ENCODE measurements around the gene IL3RA.

IL3RA gene

GRCh38 chrX:1407035-1407434 lies 70.5 kb downstream of the IL3RA start:
- H3K27me3 ChIP-seq (ENCODE audit: low read length): no peaks in the 10 kb centered on the region
- TF ChIP-seq CTCF (IDR thresholded peaks at IDR 0.05; ENCODE audit: insufficient read depth, low read length, poor library complexity, severe bottlenecking) (no peak), EZH2phosphoT487 (conservative IDR thresholded peaks at IDR 0.05; ENCODE audit: low read length) (no peak)
- H3K36me3 ChIP-seq (ENCODE audit: low read length): no peaks in the 10 kb centered on the region
- no peak overlapping the region for H3K4me3 ChIP-seq (ENCODE audit: insufficient read depth, low read length, poor library complexity, severe bottlenecking)
- H3K27ac ChIP-seq (ENCODE audit: low read depth, low read length): no peak overlapping the region
- H3K9ac ChIP-seq (ENCODE audit: low read length): no peak overlapping the region
- no peaks in the 10 kb centered on the region for H3K9me2 ChIP-seq (replicated peaks; ENCODE audit: insufficient read depth, low read length)
- no peaks in the 10 kb centered on the region for H3F3A ChIP-seq (ENCODE audit: insufficient read depth)
- no peaks in the 10 kb centered on the region for H4K20me1 ChIP-seq (ENCODE audit: low read depth, low read length)
- H3K79me2 ChIP-seq (ENCODE audit: insufficient read depth, low read length): no peaks in the 10 kb centered on the region
- no peak overlapping the region for H3K4me2 ChIP-seq (ENCODE audit: low read depth, low read length, poor library complexity, severe bottlenecking)
- no peak overlapping the region for H2AFZ ChIP-seq (ENCODE audit: low read depth, low read length, severe bottlenecking)
- no peaks in the 10 kb centered on the region for H3K9me3 ChIP-seq (ENCODE audit: insufficient read depth, low read length)

- H3K27me3 ChIP-seq (ENCODE audit: low read length): no peaks in the 10 kb centered on the region
- H3K4me3 ChIP-seq (ENCODE audit: insufficient read depth, low read length, poor library complexity, severe bottlenecking): no peak overlapping the region
- H3K9me2 ChIP-seq (replicated peaks; ENCODE audit: insufficient read depth, low read length): no peaks in the 10 kb centered on the region
- H2AFZ ChIP-seq (ENCODE audit: low read depth, low read length, severe bottlenecking): no peak overlapping the region
- H3F3A ChIP-seq (ENCODE audit: insufficient read depth): no peaks in the 10 kb centered on the region
- no peaks in the 10 kb centered on the region for H4K20me1 ChIP-seq (ENCODE audit: low read depth, low read length)
- H3K9ac ChIP-seq (ENCODE audit: low read length): no peak overlapping the region
- TF ChIP-seq CTCF (IDR thresholded peaks at IDR 0.05; ENCODE audit: insufficient read depth, low read length, poor library complexity, severe bottlenecking): no peak
- TF ChIP-seq EZH2phosphoT487 (conservative IDR thresholded peaks at IDR 0.05; ENCODE audit: low read length): no peak
- H3K36me3 ChIP-seq (ENCODE audit: low read length): no peaks in the 10 kb centered on the region
- H3K9me3 ChIP-seq (ENCODE audit: insufficient read depth, low read length): no peaks in the 10 kb centered on the region
- H3K4me2 ChIP-seq (ENCODE audit: low read depth, low read length, poor library complexity, severe bottlenecking): no peak overlapping the region
- no peaks in the 10 kb centered on the region for H3K79me2 ChIP-seq (ENCODE audit: insufficient read depth, low read length)
- no peak overlapping the region for H3K27ac ChIP-seq (ENCODE audit: low read depth, low read length)
These were observed 74.7 kb downstream of the IL3RA start for GRCh38 chrX:1411326-1411725.

- Histone ChIP-seq H2AFZ (ENCODE audit: low read depth, low read length, severe bottlenecking) (no peak overlapping the region), H3K9me2 (replicated peaks; ENCODE audit: insufficient read depth, low read length) (no peaks in the 10 kb centered on the region), H3K79me2 (ENCODE audit: insufficient read depth, low read length) (no peaks in the 10 kb centered on the region), H3K9ac (ENCODE audit: low read length) (no peak overlapping the region), H3K4me3 (ENCODE audit: insufficient read depth, low read length, poor library complexity, severe bottlenecking) (no peak overlapping the region), H3K27ac (ENCODE audit: low read depth, low read length) (no peak overlapping the region), H3K36me3 (ENCODE audit: low read length) (no peaks in the 10 kb centered on the region), H3K4me2 (ENCODE audit: low read depth, low read length, poor library complexity, severe bottlenecking) (no peak overlapping the region), H3F3A (ENCODE audit: insufficient read depth) (no peaks in the 10 kb centered on the region), H4K20me1 (ENCODE audit: low read depth, low read length) (no peaks in the 10 kb centered on the region), H3K9me3 (ENCODE audit: insufficient read depth, low read length) (no peaks in the 10 kb centered on the region), H3K27me3 (ENCODE audit: low read length) (no peaks in the 10 kb centered on the region)
- TF ChIP-seq CTCF (IDR thresholded peaks at IDR 0.05; ENCODE audit: insufficient read depth, low read length, poor library complexity, severe bottlenecking) (no peak), EZH2phosphoT487 (conservative IDR thresholded peaks at IDR 0.05; ENCODE audit: low read length) (no peak)
These were observed 76.1 kb downstream of the IL3RA start for GRCh38 chrX:1412551-1413161.
